Dendritic cell treated with granulocyte-macrophage colony-stimulating factor and Interleukin-4, amounts not matched to agents 40 ng/mL and 50 ng/mL, for 4 days (primary cell): Measurements from ENCODE around the gene TESPA1.

ENCODE experiments used
- H3K27ac Mint-ChIP-seq: one replicate; pipeline ENCODE4 v1.8.0; 2022; ENCODE audit warnings: mild to moderate bottlenecking, mixed read lengths
- H3K27me3 Mint-ChIP-seq: one replicate; pipeline ENCODE4 v1.8.0; 2022; ENCODE audit warnings: mild to moderate bottlenecking, mixed read lengths
- H3K36me3 Mint-ChIP-seq: one replicate; pipeline ENCODE4 v1.8.0; 2022; ENCODE audit warnings: low read depth, mixed read lengths
- H3K4me1 Mint-ChIP-seq: one replicate; pipeline ENCODE4 v1.8.0; 2022; ENCODE audit warnings: low read depth, mixed read lengths
- H3K4me3 Mint-ChIP-seq: one replicate; pipeline ENCODE4 v1.8.0; 2022; ENCODE audit warnings: mild to moderate bottlenecking, moderate library complexity, mixed read lengths
- H3K9me3 Mint-ChIP-seq: one replicate; pipeline ENCODE4 v1.8.0; 2022; ENCODE audit warnings: mixed read lengths
- intact Hi-C: fragments of 100-400 bp; cut with micrococcal nuclease; formaldehyde crosslinking; loops from one replicate; pipeline ENCODE4 v1.15.0; 2022

Gene TESPA1

DNA sequence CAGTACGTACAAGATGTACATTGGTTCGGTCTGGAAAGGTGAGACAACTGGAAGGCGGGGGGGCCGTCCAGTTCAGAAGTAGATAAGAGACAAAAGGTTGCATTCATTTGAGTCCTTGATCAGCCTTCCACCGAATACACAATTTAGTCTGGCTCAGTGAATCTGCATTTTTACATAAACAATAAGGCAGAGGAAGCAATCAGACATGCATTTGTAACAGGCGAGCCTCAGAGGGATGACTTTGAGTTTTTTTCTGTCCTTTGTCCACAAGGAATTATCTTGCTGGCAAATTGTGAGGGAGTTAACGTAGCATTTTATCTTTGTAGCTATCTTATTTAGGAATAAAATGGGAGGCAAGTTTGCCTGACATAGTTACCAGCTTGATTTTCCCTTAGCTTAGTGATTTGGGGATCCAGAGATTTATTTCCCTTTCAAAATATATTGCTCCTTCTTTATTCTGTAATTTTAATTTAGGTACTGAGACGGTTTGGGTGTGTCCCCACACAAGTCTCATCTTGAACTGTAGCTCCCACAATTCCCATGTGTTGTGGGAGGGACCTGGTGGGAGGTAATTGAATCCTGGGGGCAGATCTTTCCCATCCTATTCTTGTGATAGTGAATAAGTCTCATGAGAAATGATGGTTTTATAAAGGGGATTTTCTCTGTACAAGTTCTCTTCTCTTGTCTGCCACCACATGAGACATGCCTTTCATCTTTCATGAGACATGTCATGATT lies 59.4 kb downstream of the TESPA1 start:
- intact Hi-C loops, result no loop called here
- H3K4me3 Mint-ChIP-seq, result no peak overlapping the region
- peaks cover 7% of the 10 kb centered on the region for H3K36me3 Mint-ChIP-seq
- no peaks in the 10 kb centered on the region for H3K27me3 Mint-ChIP-seq
- no peak overlapping the region for H3K27ac Mint-ChIP-seq
- H3K4me1 Mint-ChIP-seq, result no peaks in the 10 kb centered on the region
- peaks cover 26% of the 10 kb centered on the region for H3K9me3 Mint-ChIP-seq

DNA sequence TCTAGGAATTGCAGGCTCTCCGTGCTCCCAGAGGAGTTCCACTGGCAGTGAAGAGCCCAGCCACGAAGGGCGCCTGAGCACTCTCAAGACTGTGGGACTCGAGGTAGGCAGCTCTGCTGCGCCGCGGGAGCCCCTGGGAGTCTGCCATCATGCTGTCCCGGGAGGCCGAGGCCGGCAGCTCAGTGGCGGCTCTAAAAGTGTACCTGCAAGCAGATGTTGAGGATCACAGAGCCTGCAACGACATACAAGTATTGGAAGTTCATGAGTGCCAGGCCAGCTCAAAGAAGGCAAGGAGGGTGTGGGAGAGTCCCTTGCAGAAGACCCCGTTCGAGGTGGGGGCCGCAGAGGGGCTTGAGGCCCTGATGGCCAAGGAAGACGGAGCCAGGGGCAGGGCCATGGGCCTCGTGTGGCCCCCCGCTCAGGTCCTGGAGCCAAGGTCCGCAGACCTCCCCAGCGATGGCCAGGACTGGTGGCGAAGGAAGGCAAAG lies 67.5 kb downstream of the TESPA1 start:
- no peaks in the 10 kb centered on the region for H3K36me3 Mint-ChIP-seq
- intact Hi-C loops, result no loop called here
- H3K4me3 Mint-ChIP-seq, result no peak overlapping the region
- H3K27ac Mint-ChIP-seq, result no peak overlapping the region
- H3K4me1 Mint-ChIP-seq, result no peaks in the 10 kb centered on the region
- peaks cover 1% of the 10 kb centered on the region for H3K27me3 Mint-ChIP-seq
- H3K9me3 Mint-ChIP-seq, result peaks cover 16% of the 10 kb centered on the region
